GM21825 (cell line): ENCODE measurements around the gene CPO.
"Not testable (repeated sequence)": the region's sequence is repeated elsewhere in the genome, so short reads cannot be mapped to it uniquely, and the experiment has no call there.

Source experiments
- ATAC-seq: cut with Tn5 transposase; IDR thresholded peaks from one replicate; pipeline ENCODE4 v1.9.1; 2021; ENCODE audit warnings: mild to moderate bottlenecking, moderate library complexity; ENCODE audit not compliant: unreplicated experiment

The CPO gene

GRCh38 chr2:206939340-206939739, at the start of gene CPO:
CPO (plus strand) TSS chr2:206939518; CDS start chr2:206939600, 82 bp downstream.
- no peak for ATAC-seq

GRCh38 chr2:206890179-206890578, 49.1 kb upstream of the CPO start:
- ATAC-seq: no peak

DNA sequence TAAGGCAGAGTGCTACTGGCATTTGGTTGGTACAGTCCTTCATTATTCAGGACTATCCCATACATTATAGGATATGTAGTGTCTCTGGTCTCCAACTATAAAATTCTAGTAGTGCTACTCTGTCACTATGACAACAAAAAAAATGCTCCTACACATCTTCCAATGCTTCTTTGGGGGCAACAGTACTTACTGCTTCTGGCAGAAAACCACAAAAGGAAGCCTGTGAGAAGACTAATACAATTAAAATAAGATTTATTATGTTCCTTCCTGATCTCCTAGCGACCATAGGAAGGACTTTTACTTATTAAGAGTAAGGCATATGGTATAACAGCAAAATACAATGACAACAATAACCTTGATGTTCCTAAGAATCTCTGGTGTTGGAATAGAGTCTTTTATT, 48.4 kb upstream of the CPO start:
- ATAC-seq: no peak

DNA sequence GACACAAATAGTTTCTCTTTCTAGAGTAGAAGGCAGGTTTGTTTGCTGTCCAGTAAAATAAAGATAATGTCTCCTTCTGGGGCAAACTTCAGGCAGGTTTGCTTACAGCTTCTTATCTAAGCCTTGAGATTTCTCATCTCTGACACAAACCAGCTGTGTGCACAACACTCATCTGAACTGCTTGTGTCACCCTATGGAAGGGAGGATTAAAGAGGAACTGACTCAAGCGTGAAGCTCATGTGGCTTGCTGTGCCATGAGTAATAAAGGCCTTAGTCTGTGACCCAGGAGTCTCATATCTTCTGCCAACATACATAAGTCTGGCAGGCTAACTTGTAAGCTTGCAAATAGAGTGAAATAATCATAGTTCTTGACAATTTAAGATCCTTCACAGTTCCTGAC, 24.2 kb upstream of the CPO start:
- no peak for ATAC-seq

- ATAC-seq: no peak
Measured at GRCh38 chr2:206918263-206918662, 21.1 kb upstream of the CPO start.

DNA sequence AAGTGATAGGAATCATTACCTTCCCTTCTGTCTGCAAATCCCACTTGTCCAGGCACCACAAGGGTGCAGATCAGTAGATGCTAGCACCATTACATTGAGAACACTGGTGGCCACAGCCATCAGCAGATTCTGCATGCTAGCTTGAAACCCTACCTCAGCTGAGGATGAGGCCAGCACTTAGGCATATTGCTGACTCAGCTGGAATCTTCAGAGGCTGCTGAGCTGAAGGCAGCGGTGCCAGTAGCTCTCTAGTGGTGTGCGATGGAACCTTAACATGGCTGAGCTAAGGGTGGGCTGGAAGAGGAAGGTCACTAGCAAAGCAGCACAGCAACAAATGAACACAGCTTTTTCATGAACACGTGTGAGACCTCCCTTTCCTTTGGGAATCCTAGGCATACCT, 19.0 kb upstream of the CPO start:
- ATAC-seq: no peak

DNA sequence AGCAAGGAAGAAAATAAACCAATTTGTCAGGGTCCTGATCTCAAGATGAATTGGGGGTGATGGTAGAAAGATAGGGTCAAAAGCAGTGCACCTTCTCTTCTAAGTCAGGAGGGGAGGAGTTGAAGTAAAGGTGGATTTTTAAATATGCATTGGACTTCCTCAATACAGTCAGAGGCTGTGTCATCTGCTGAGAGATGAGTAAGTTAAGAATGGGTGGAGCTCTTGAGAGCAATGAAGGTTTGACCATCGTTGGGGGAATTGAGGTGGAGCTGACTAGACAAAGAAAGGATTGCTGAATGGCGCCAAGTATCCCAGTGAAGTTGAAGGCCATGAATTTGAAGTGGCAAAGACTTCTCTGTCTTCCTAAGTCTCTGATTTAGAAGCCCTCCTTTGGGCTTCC, 18.4 kb upstream of the CPO start:
- no peak for ATAC-seq

DNA sequence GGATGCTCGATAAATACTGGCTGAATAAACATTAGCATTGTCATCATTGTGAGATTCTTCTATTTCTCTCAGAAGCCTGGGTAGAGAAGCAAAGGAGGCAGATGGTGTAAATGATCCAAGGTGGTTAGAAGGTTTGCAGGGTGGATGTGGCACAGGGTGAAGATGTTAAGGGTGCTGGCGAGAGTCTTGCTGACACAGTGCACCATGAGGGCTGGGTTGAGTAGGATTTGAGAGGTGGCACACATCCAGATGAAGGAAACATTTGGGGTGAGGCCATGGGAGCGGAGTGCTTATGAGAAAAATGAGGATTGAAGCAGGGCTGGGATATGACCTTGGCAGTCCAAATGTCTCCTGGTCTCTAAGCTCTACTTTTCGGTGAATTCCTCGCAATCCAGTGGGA, 17.8 kb upstream of the CPO start:
- ATAC-seq: no peak

DNA sequence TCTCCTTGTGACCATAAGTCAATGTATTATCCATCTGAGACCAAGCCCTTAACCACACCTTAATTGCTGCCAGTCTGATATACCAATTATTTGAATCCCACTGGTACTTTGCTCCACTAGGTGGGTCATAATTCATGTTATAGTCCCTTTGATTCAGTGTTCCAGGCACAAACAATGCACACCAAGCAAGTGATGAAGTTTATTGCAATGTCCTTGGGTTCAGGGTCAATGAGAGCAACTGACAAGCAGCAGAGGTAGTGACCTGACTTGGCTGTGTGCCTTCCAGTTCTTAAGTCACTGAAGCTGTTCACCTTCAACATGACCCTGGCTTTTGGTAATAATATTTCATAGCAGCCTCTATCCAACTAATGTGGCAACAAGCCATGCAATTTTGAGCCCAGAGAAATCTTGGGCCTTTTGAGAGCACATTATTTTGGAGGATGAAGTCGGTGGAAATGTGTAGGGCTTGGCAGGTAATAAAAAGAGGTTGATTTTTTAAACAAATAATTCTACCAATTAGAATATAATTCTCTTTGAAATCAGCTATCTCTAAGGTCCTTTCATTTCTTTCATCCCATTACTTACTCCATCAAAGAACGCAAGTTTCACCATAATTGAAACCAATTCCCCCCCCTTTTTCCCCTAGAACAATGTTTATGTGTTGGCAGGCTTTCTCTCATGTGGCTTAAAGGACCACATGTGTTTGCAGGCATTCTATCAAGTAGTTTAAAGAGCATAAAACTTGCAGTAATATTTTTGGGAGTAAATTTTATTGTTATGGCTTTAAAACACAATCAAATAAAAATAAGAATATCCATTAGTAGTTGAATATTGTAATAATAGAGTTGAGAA, 3.1 kb upstream of the CPO start:
- ATAC-seq: no peak

- ATAC-seq: no peak
Measured at GRCh38 chr2:206936843-206937230, 2.5 kb upstream of the CPO start.

- ATAC-seq: peak; percentile 79
Measured at GRCh38 chr2:206937555-206937954, 1.8 kb upstream of the CPO start.

DNA sequence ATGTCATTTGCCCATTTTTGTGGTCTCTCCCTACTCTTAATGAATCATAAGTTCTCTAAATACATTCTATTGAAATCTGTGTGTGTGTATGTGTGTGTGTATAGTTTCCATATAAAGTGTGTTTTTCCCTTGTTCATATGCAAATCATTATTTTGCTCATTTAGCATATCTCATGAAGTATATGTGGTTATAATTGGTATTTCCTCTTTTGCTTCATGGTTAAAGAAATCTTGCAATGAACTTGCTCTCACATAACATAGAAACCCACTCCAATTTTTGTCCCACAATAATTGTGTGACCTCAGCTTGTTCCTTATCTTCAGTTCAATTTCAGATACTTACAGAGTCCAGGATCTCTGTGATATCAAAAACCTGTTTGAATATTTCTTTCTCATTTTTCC, 1.2 kb downstream of the CPO start:
- no peak for ATAC-seq

GRCh38 chr2:206942592-206943478, 3.5 kb downstream of the CPO start:
- no peak for ATAC-seq

DNA sequence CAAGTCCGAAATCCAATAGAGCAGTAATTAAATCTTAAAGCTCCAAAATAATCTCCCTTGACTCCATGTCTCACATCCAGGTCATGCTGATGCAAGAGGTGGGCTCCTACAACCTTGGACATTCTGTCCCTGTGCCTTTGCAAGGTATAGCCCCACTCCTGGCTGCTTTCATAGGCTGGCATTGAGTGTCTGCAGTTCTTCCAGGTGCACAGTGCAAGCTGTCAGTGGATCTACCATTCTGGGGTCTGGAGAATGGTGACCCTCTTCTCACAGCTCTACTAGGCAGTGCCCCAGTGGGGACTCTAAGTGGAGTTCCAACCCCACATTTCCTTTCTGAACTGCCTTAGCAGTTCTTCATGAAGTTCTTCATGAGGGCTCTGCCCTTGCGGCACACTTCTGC, 14.1 kb downstream of the CPO start:
- ATAC-seq: not testable (repeated sequence)

GRCh38 chr2:206955253-206955652, 15.9 kb downstream of the CPO start:
- no peak for ATAC-seq

GRCh38 chr2:206958261-206958660, 18.9 kb downstream of the CPO start:
- no peak for ATAC-seq

GRCh38 chr2:206962966-206963365, 23.6 kb downstream of the CPO start:
- no peak for ATAC-seq

- ATAC-seq: no peak
Measured at GRCh38 chr2:206968134-206969086, 29.1 kb downstream of the CPO start.

DNA sequence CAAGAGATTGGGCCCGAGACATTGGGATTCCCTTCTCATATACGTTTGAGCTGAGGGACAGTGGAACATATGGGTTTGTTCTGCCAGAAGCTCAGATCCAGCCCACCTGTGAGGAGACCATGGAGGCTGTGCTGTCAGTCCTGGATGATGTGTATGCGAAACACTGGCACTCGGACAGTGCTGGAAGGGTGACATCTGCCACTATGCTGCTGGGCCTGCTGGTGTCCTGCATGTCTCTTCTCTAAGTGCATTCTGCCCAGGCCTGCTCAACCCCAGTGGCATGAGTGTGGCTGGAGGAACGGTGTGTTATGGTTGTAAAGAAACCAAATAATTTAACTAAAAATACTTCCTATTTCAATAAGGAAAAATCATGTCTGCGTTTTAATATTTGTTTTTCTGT, 29.9 kb downstream of the CPO start:
- ATAC-seq: no peak

DNA sequence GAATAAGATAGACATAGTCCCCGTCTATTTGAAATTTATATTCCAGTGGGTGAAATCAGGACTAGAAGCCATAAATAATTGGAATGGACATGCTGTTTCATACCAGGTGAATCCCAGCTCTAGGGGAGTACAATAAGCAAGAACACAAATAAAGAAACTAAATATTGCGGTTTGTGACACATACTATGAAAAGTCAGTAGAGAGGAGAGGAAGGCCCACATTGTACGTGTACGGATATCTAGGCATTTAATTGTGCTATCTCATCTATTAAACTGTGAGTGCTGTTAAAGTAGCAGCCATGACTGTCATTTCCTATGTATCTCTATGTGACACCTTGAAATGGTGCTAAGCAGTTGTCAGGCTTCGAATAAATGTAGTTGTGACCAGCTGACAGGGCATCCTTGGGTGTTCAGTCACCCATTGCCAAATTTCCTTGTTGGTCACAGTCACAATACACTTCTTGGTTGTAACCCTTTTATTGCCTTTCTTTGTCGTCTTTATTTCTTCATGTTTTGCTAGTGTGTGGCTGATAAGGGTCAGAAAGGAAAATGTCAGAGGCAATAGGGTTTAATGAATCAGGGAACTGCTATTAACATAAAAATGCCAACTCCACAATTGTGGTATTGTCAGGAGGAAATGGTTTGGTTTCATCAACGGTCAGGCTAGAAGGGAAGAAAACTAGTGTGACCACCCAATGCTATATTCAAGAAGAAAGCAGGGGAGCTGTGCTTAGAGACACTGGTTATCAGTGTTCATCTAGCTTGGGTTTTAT, 31.5 kb downstream of the CPO start:
- no peak for ATAC-seq
